Tongue (tissue), 2 donors: ENCODE measurements around the gene NDUFA11. TPM values are rescaled to one million over a fixed set of nuclear protein-coding genes. Genes with fewer than 3 reads are reported as not detected.
"Not testable (repeated sequence)": the region's sequence is repeated elsewhere in the genome, so short reads cannot be mapped to it uniquely, and the experiment has no call there.

Experiments used
- DNase-seq: peaks from one replicate; pipeline ENCODE4 v3.0.0-alpha.2; 2015
- total RNA-seq: library from RNA; depleted of rRNA; stranded (reverse); fragments of >200 nt; gene quantifications from one replicate; pipeline ENCODE4 v1.2.3, GENCODE V29; 2014

The NDUFA11 gene
- total RNA-seq, 1 donor from 2014 or later: 139 TPM

DNA sequence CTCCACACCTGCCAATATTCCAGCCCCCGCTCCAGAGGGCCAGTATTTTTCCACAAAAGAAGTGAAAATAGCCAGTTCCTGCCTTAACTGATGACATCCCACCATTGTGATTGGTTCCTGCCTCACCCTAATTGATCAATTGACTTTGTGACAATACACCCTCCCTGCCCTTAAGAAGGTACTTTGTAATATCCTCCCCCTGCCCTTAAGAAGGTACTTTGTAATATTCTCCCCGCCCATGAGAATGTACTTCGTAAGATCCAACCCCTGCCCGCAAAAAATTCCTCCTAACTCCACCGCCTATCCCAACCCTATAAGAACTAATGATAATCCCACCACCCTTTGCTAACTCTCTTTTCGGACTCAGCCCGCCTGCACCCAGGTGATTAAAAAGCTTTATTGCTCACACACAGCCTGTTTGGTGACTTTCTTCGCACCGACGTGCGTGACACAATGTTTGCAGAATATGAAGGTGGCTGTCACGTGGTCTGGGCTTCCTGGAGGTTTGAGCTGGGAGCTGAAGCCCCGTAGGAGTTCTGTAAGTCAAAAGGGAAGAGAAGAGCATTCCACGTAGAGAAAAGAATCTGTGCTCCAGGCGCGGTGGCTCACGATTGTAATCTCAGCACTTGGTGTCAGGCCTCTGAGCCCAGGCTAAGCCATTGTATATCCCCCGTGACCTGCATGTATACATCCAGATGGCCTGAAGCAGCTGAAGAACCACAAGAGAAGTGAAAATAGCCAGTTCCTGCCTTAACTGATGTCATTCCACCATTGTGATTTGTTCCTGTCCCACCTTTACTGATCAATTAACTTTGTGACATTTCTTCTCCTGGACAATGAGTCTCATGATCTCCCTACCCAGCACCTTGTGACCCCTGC lies 46.1 kb downstream of the NDUFA11 start:
- DNase-seq: peak; percentile 22

DNA sequence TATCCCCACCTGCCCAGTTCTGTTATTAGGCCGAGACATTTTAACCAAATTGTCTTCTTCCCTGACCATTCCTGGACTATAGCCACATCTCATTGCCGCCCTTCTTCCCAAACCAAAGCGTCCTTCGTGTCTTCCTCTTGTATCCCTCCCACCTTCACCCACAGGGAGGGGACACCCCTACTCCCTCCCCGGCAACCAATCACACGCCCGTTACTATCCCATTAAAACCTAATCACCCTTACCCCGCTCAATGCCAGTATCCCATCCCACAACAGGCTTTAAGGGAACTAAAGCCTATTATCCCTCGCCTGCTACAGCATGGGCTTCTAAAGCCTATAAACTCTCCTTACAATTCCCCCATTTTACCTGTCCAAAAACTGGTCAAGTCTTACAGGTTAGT lies 48.4 kb downstream of the NDUFA11 start:
- DNase-seq: not testable (repeated sequence)

DNA sequence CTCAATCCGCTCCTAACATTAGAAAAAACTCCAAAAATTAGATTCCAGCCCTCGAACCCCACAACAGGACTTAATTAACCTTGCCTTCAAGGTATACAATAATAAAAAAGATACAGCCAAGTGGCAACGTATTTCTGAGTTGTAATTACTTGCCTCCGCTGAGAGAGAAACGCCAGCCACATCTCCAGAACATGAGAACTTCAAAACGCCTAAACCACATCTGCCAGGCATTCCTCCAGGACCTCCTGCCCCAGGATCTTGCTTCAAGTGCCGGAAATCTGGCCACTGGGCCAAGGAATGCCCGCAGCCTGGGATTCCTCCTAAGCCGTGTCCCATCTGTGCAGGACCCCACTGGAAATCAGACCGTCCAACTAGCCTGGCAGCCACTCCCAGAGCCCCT lies 49.5 kb downstream of the NDUFA11 start:
- not testable (repeated sequence) for DNase-seq

DNA sequence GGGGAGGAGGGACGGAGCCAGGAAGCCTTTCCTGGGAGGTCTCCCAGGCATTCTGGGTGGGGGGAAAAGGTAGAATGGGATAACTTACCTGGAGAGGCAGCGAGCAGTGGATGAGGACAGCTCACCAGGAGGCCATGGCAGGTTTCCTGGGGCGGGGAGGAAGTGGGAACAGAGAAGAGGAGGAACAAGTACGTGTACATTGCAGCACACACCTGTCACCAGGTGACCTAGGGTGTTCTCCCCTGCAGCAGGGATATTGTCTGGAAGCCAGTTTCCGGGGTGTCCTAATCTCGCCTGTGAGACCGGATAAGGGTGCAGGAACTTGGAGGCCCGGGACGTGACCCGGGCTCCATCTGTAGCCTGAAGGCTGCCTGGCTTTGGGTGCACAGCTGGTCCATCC lies 52.3 kb downstream of the NDUFA11 start, which contains the start of gene FUT3:
TSS of gene FUT3 (minus strand) at position 148 of the 400 bp plus-strand sequence.
- DNase-seq: no peak

DNA sequence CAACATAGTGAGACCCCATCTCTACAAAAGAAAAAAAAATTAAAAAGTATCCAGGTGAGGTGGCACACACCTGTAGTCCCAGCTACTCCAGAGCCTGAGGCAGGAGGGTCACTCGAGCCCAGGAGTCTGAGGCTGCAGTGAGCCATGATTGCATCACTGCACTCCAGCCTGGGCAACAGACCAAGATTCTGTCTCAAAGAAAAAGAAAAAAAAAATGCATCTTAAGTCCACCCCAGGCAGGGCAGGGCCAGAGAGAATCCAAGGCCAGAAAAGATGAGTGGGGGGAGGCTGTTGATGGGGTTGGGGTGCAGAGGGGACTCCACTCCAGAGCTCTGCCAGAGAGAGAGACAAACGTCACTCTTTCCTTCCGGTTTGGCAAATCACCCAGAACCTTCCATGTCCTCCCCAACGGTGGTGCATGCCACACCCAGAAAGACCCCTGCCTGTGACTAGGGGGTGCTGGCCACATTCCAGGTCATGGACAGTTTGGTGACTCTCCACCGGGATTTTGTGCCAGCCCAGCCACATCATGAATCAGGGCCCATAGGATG lies 52.8 kb downstream of the NDUFA11 start:
- peak; percentile 56 for DNase-seq

DNA sequence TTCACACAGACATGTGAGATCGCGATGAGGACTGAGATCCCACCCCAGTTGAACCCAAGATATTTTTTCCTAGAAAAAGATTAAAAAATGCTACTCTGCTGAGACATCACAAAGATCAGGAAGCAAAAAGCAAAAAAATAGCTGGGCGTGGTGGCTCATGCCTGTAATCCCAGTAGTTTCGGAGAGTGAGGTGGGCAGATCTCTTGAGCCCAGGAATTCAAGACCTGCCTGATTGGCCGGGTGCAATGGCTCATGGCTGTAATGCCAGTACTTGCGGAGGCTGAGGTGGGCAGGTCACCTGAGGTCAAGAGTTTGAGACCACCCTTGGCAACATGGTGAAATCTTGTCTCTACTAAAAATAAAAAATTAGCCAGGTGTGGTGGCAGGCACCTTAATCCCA lies 53.4 kb downstream of the NDUFA11 start:
- DNase-seq: no peak

DNA sequence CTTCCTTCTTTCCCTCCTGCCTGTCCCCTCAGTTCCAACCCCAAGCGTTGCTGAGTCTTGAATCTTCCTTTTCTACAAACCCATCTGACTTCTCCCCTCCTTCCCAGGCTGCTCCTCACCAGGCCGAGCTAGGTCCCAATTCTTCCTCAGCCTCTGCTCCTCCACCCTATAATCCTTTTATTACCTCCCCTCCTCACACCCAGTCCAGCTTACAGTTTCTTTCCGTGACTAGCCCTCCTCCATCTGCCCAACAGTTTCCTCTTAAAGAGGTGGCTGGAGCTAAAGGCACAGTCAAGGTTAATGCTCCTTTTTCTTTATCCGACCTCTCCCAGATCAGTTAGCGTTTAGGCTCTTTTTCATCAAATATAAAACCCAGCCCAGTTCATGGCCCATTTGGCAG lies 55.0 kb downstream of the NDUFA11 start:
- not testable (repeated sequence) for DNase-seq

DNA sequence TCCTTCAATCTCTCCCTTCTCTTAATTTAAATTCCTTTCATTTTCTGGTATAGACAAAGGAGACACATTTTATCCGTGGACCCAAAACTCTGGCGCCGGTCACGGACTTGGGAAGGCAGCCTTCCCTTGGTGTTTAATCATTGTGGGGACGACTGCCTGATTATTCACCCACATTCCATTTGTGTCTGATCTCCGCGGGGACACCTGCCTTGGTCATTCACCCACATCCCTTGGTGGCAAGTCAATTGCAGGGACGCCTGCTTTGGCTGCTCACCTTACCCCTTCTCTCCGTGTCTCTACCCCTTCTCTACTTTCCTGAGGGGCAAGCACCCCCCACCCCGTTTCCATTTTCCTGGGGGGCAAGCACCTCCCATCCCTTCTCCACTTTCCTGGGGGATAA lies 55.7 kb downstream of the NDUFA11 start:
- not testable (repeated sequence) for DNase-seq

Other genes with a start within 250 kb of the NDUFA11 start
- gene MICOS13, start 223.3 kb downstream of the NDUFA11 start, total RNA-seq: 49.1 TPM
- gene HSD11B1L, start 222.8 kb downstream of the NDUFA11 start, total RNA-seq: 6.4 TPM
- 293 TPM for gene RPL36, start 213.5 kb downstream of the NDUFA11 start, total RNA-seq
- gene LONP1, start 183.6 kb downstream of the NDUFA11 start, total RNA-seq: 55.7 TPM
- gene CATSPERD, start 183.2 kb downstream of the NDUFA11 start, total RNA-seq: not detected
- gene PRR22, start 119.0 kb downstream of the NDUFA11 start, total RNA-seq: not detected
- gene DUS3L, start 112.6 kb downstream of the NDUFA11 start, total RNA-seq: 27.1 TPM
- not detected for gene NRTN, start 98.7 kb downstream of the NDUFA11 start, total RNA-seq
- gene FUT6, start 64.1 kb downstream of the NDUFA11 start, total RNA-seq: 4.9 TPM
- gene FUT3, start 52.3 kb downstream of the NDUFA11 start, total RNA-seq: 10.8 TPM
- gene FUT5, start 33.2 kb downstream of the NDUFA11 start, total RNA-seq: not detected
- 5.1 TPM for gene VMAC, start 1.1 kb upstream of the NDUFA11 start, total RNA-seq
- gene CAPS, start 10.5 kb upstream of the NDUFA11 start, total RNA-seq: 7.6 TPM
- gene RANBP3, start 74.3 kb upstream of the NDUFA11 start, total RNA-seq: 40.2 TPM
- gene RFX2, start 206.7 kb upstream of the NDUFA11 start, total RNA-seq: 12.5 TPM
- not detected for gene ACSBG2, start 231.9 kb upstream of the NDUFA11 start, total RNA-seq